HepG2 (cell line): Measurements from ENCODE around the gene TCF3. TPM values are rescaled to one million over a fixed set of nuclear protein-coding genes. Genes with fewer than 3 reads are reported as not detected.

Source experiments
- ATF7-NPFF ChIP-seq: sonication (generic); formaldehyde crosslinking; IDR thresholded peaks from 2 replicates; pipeline ENCODE4 v1.8.1; 2023; ENCODE audit warnings: mild to moderate bottlenecking, low read depth, missing genetic modification reagents, moderate library complexity
- HES4 ChIP-seq: sonication (generic); formaldehyde crosslinking; IDR thresholded peaks from 2 replicates; pipeline ENCODE4 v1.9.0; 2021; ENCODE audit warnings: mild to moderate bottlenecking, missing genetic modification reagents, borderline replicate concordance
- SCMH1 ChIP-seq: sonication (generic); formaldehyde crosslinking; IDR thresholded peaks from 2 replicates; pipeline ENCODE4 v1.9.0; 2021; ENCODE audit warnings: missing genetic modification reagents, mild to moderate bottlenecking, borderline replicate concordance
- ZNF317 ChIP-seq: sonication (generic); formaldehyde crosslinking; IDR thresholded peaks from 2 replicates; pipeline ENCODE4 v1.5.0; 2020; ENCODE audit warnings: mild to moderate bottlenecking, missing genetic modification reagents
- ZNF572 ChIP-seq: sonication (generic); formaldehyde crosslinking; IDR thresholded peaks from 2 replicates; pipeline ENCODE4 v1.5.1; 2020; ENCODE audit warnings: mild to moderate bottlenecking, missing genetic modification reagents
- polyA plus RNA-seq, 8 experiments: library from polyadenylated mRNA; depleted of rRNA in 3 of 8; stranded (reverse) in 7 of 8; unstranded in 1 of 8; fragments of >200 nt; fragmentation: Illumina TruSeq in 4 of 8; extraction: Trizol in 4 of 8; gene quantifications; 2 replicates each; pipeline versions ENCODE4 v1.2.1 to v1.2.3, GENCODE V29; 2011 to 2016; ENCODE audit warnings: low read depth in 4 of 8, missing spikeins in 1 of 8, mixed read lengths in 1 of 8; ENCODE audit not compliant: insufficient read depth in 1 of 8
- total RNA-seq, 5 experiments: library from RNA; depleted of rRNA; stranded (reverse); fragments of >200 nt; fragmentation: Illumina TruSeq; extraction: Trizol; gene quantifications; 2 replicates each; pipeline ENCODE4 v1.2.3, GENCODE V29; 2016; ENCODE audit warnings: low read depth in 1 of 5
- TF ChIP-seq, protein P1 (sequence below): sonication (generic); formaldehyde crosslinking; IDR thresholded peaks from 2 replicates; pipeline ENCODE4 v1.4.0; 2020; ENCODE audit warnings: mild to moderate bottlenecking, missing genetic modification reagents
- TF ChIP-seq, protein P2 (sequence below): sonication (generic); formaldehyde crosslinking; IDR thresholded peaks from 2 replicates; pipeline ENCODE4 v1.4.0; 2020; ENCODE audit warnings: mild to moderate bottlenecking, missing genetic modification reagents
- TF ChIP-seq, protein P3 (sequence below): sonication (generic); formaldehyde crosslinking; IDR thresholded peaks from 2 replicates; pipeline ENCODE4 v1.4.0; 2020; ENCODE audit warnings: missing genetic modification reagents
- TF ChIP-seq, protein P4 (sequence below): sonication (generic); formaldehyde crosslinking; IDR thresholded peaks from 2 replicates; pipeline ENCODE4 v1.5.1; 2020; ENCODE audit warnings: mild to moderate bottlenecking, missing genetic modification reagents, moderate library complexity
- TF ChIP-seq, protein P5 (sequence below): sonication (generic); formaldehyde crosslinking; IDR thresholded peaks from 2 replicates; pipeline ENCODE4 v1.8.1; 2022; ENCODE audit warnings: mild to moderate bottlenecking, missing genetic modification reagents

TCF3 gene
- total and polyA plus RNA-seq, 2 of the 13 experiments (the other 11 are each of a cell fraction or from before 2014, with no cell fraction given): 51.4 to 53.2 TPM

DNA sequence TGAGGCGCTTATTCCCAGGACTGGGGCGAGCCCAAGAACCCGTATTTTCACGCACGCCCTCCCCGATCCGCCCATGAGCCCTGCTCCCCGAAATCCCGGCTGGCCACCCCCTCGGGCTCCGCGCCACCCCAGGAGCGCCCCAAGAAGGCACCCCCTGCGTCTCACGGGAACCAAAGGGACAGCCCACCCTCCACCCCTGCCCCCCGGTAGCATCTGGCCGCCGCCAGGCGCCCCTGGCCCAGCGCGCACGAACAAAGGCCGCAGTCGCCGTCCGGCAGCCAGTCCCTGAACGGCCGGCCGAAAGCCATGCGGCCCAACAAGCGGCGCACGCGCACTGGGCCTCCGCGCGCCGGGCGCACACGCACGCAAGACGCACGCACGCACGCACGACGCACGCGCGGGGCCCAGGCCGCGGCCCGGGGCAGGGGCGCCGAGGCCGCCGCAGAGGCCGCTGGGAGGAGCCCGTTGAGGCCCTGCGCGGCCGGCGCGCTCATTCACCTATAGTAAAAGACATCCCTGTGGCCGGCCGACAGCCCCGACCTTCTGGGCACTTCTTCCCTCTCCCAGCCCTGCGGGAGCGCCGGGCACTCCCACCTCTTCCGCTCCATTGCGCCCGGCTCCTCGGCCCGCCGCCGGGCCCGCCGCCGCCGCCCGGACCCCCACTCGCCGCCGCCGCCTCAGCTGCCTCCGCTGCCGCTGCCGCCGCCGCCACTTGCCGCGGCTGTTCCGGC, 60.2 kb downstream of the TCF3 start (continued):
- TF ChIP-seq, protein P1, sequence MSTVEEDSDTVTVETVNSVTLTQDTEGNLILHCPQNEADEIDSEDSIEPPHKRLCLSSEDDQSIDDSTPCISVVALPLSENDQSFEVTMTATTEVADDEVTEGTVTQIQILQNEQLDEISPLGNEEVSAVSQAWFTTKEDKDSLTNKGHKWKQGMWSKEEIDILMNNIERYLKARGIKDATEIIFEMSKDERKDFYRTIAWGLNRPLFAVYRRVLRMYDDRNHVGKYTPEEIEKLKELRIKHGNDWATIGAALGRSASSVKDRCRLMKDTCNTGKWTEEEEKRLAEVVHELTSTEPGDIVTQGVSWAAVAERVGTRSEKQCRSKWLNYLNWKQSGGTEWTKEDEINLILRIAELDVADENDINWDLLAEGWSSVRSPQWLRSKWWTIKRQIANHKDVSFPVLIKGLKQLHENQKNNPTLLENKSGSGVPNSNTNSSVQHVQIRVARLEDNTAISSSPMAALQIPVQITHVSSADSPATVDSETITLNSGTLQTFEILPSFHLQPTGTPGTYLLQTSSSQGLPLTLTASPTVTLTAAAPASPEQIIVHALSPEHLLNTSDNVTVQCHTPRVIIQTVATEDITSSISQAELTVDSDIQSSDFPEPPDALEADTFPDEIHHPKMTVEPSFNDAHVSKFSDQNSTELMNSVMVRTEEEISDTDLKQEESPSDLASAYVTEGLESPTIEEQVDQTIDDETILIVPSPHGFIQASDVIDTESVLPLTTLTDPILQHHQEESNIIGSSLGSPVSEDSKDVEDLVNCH (CRISPR knock-in tag): 0 out of 2 replicates have a peak, but pooled peaks have one; percentile 75
- no peak; the same call in 1 of the 2 replicates for TF ChIP-seq ZNF317 (CRISPR knock-in tag)
- TF ChIP-seq, protein P2, sequence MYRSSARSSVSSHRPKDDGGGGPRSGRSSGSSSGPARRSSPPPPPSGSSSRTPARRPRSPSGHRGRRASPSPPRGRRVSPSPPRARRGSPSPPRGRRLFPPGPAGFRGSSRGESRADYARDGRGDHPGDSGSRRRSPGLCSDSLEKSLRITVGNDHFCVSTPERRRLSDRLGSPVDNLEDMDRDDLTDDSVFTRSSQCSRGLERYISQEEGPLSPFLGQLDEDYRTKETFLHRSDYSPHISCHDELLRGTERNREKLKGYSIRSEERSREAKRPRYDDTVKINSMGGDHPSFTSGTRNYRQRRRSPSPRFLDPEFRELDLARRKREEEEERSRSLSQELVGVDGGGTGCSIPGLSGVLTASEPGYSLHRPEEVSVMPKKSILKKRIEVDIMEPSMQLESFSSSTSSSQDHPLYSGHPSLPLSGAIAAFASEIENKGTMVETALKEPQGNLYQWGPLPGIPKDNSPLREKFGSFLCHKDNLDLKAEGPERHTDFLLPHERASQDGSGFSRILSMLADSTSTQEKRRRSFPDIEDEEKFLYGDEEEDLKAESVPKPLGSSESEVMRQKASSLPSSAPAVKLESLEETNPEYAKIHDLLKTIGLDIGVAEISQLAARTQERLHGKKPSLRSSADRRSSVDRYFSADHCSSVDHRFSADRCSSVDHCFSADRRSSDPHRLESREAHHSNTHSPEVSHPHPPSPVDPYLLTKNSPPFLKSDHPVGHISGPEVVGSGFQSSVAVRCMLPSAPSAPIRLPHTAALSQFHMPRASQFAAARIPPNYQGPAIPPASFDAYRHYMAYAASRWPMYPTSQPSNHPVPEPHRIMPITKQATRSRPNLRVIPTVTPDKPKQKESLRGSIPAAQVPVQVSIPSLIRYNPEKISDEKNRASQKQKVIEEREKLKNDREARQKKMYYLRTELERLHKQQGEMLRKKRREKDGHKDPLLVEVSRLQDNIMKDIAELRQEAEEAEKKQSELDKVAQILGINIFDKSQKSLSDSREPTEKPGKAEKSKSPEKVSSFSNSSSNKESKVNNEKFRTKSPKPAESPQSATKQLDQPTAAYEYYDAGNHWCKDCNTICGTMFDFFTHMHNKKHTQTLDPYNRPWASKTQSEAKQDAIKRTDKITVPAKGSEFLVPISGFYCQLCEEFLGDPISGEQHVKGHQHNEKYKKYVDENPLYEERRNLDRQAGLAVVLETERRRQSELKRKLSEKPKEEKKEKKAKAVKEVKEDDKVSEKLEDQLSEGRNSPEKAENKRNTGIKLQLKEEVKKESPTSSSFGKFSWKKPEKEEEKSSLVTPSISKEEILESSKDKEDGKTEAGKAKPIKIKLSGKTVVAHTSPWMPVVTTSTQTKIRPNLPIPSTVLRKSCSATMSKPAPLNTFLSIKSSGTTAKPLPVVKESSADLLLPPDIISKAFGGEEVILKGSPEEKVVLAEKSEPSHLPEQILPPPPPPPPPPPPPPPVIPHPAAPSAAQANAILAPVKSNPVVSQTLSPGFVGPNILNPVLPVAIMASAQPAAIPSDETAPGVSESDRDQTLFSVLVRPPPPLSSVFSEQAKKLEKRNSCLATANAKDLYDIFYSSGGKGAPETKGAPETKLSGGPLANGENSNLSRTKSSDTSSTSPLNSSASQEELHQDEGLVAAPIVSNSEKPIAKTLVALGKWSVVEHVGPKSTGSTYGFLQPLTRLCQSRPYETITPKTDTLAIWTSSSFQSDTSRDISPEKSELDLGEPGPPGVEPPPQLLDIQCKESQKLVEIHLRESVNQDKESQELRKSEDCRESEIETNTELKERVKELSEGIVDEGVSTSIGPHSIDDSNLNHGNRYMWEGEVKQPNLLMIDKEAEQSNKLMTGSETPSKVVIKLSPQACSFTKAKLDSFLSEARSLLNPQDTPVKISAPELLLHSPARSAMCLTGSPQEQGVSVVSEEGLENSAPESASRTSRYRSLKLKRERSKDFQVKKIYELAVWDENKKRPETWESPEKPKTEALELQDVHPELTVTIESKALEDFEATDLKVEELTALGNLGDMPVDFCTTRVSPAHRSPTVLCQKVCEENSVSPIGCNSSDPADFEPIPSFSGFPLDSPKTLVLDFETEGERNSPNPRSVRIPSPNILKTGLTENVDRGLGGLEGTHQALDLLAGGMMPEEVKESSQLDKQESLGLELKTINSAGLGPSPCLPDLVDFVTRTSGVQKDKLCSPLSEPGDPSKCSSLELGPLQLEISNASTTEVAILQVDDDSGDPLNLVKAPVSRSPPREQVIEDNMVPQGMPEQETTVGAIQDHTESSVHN (CRISPR knock-in tag): 0 out of 2 replicates have a peak, but pooled peaks have one; percentile 75
- TF ChIP-seq, protein P3, sequence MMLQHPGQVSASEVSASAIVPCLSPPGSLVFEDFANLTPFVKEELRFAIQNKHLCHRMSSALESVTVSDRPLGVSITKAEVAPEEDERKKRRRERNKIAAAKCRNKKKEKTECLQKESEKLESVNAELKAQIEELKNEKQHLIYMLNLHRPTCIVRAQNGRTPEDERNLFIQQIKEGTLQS (CRISPR knock-in tag): peak; percentile 40; the same call in 1 of the 2 replicates
- peak; percentile 90 for TF ChIP-seq ATF7-NPFF
- TF ChIP-seq ZNF572 (CRISPR knock-in tag): peak; percentile 42; the same call in 1 of the 2 replicates
- TF ChIP-seq, protein P4, sequence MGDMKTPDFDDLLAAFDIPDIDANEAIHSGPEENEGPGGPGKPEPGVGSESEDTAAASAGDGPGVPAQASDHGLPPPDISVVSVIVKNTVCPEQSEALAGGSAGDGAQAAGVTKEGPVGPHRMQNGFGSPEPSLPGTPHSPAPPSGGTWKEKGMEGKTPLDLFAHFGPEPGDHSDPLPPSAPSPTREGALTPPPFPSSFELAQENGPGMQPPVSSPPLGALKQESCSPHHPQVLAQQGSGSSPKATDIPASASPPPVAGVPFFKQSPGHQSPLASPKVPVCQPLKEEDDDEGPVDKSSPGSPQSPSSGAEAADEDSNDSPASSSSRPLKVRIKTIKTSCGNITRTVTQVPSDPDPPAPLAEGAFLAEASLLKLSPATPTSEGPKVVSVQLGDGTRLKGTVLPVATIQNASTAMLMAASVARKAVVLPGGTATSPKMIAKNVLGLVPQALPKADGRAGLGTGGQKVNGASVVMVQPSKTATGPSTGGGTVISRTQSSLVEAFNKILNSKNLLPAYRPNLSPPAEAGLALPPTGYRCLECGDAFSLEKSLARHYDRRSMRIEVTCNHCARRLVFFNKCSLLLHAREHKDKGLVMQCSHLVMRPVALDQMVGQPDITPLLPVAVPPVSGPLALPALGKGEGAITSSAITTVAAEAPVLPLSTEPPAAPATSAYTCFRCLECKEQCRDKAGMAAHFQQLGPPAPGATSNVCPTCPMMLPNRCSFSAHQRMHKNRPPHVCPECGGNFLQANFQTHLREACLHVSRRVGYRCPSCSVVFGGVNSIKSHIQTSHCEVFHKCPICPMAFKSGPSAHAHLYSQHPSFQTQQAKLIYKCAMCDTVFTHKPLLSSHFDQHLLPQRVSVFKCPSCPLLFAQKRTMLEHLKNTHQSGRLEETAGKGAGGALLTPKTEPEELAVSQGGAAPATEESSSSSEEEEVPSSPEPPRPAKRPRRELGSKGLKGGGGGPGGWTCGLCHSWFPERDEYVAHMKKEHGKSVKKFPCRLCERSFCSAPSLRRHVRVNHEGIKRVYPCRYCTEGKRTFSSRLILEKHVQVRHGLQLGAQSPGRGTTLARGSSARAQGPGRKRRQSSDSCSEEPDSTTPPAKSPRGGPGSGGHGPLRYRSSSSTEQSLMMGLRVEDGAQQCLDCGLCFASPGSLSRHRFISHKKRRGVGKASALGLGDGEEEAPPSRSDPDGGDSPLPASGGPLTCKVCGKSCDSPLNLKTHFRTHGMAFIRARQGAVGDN (CRISPR knock-in tag): peak; percentile 86
- TF ChIP-seq SCMH1: no peak
- peak; percentile 91 for TF ChIP-seq HES4 (CRISPR knock-in tag)
- TF ChIP-seq, protein P5, sequence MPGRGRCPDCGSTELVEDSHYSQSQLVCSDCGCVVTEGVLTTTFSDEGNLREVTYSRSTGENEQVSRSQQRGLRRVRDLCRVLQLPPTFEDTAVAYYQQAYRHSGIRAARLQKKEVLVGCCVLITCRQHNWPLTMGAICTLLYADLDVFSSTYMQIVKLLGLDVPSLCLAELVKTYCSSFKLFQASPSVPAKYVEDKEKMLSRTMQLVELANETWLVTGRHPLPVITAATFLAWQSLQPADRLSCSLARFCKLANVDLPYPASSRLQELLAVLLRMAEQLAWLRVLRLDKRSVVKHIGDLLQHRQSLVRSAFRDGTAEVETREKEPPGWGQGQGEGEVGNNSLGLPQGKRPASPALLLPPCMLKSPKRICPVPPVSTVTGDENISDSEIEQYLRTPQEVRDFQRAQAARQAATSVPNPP (CRISPR knock-in tag): no peak; the same call in 1 of the 2 replicates
